Adipose tissue (tissue), 3 donors: ENCODE data around the gene CDC42EP5. TPM values are rescaled to one million over a fixed set of nuclear protein-coding genes. Genes with fewer than 3 reads are reported as not detected.

ENCODE experiments used
- H3K27ac ChIP-seq: one replicate; pipeline ENCODE4 v1.5.1; 2013; ENCODE audit warnings: low read depth, low read length
- WGBS, 3 donors: extraction: QIAGEN DNeasy Blood & Tissue Kit; methylation state at CpG; one replicate each; pipeline ENCODE4 v1.1.7; 2013; 5-methylcytosine and 5-hydroxymethylcytosine counted together
- polyA plus RNA-seq, 3 donors: library from polyadenylated mRNA; stranded (reverse); fragments of 200-250 nt; gene quantifications; one replicate each; pipeline ENCODE4 v1.2.3, GENCODE V29; 2013
- donor health status: healthy with polysubstance abuse.
- donor health status: Bipolar disorder and iron deficiency.
- donor health status: healthy.

CDC42EP5 gene
- polyA plus RNA-seq, 3 donors: 17.1 to 37.7 (median 20.8) TPM

DNA sequence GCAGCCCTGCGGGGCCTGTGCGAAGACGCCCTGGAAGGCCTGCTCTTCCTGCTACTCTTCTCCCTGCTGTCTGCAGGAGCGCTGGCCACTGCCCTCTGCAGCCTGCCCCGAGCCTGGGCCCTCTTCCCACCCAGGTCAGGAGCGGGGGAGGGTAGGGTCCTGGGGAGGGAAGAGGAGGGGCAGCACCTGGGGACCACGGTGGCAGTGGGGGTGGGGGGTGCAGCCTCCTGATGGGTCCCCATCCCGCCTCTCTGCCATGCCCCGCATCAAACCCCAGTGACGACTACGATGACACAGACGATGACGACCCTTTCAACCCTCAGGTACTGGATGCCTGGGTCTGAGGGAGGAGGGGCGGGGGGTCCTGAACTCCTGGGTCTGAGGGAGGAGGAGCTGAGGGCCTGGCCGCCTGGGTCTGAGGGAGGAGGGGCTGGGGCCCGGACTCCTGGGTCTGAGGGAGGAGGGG, 37.5 kb downstream of the CDC42EP5 start:
- 47 to 62% (median 59%) methylated on average over 11 to 16 of the region's 16 CpGs for WGBS, 3 donors
- H3K27ac ChIP-seq: no peak overlapping the region

DNA sequence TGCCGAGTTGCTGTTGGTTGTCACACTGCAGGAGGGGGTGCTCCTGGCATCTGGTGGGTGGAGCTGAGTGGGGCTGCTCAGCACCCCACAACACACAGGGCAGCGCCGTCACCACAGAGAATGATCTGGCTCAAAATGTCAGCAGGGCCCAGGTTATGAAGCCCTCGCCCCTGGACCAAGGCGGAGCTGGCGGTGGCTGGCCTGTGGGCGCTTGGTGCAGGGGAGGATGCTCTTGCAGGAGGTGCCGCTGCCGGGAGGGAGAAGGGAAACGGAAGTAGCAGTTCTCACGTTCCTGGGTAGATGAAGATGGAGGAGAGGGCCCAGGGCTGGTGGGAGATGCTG, 38.3 kb downstream of the CDC42EP5 start:
- 45 to 52% (median 48%) methylated on average over 11 of the region's 11 CpGs for WGBS, 3 donors
- H3K27ac ChIP-seq: no peak overlapping the region

DNA sequence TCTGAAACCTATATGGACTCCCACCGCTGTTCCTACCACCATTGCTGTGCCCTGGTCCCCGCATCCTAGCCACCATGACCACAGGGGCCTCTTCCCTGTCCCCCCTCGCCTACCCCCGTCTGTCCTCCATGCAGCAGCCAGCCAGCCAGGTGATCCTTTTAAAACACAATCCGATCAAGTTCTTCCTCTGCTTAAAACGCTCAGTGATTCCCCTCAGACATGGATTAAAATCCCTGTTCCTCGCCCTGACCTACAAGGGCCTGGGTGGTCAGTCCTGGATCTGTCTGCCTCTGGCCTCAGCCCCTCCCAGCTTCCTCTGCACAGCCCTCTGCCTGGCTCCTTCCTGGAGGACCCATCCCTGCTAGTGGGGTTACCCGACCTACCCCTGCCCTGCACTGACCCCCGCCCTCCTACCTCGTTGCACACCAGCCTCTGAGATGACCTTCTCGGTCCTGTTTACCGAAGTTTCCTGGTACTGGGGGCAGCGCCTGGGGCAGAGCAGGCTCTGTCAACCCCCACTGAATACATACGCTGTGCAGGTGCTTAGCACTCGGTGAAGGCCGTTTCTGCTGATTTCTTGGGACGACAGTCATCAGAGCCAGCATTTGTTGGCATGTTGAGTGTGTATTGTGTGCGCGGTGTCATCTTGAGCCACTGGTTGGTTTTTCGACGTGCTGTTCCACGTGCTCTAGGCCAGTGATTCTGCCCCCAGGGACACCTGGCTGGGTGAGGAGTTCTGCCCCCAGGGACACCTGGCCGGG, 38.8 kb downstream of the CDC42EP5 start:
- 42 to 65% (median 60%) methylated on average over 23 of the region's 23 CpGs for WGBS, 3 donors
- H3K27ac ChIP-seq: peak overlapping the region; percentile 46

DNA sequence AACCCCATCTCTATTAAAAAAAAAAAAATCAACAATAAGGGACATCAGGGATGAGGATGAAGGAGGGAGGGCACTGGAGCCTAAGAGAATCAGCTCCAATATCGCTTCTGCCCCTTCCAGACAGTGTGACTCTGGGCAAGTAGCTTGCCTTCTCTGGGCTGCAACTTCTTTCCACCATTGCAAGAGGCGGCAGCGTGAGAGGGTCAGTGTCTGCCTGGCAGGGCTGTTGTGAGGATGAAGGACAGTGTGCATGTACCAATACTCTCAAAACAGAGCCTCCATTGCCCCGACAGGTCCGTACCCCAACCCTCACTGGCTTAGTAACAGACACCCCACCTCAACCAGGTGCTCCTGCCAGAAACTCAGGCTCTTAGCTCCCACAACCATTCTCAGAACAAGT, 39.4 kb downstream of the CDC42EP5 start:
- WGBS, 3 donors: 91 to 97% (median 92%) methylated on average over 5 of the region's 5 CpGs
- peak overlapping the region; percentile 46 for H3K27ac ChIP-seq

DNA sequence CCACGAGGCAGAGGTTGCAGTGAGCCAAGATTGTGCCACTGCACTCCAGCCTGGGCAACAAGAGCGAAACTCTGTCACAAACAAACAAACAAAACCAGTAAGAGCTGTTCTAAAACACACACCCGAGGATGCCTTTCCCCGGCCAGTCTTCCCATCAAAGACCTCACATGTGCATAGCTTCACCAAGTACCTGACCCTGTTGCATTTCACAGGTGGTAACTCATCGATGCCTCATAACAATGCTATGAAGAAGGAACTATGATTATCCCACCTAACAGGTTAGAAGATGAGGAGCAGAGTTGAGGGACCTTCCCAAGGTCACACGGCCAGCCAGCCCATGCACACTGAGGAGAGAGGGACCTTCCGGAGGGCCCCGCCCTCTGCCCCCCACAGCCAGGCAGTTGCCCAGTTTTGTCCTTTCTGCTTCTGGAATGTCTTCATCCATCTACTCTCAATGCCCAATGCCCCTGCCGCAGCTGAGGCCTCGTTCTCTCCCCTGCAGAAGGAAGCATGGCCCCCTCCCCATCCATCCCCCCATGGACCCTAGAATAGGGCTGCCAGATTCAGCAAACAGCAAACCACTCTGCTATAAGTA, 40.9 kb downstream of the CDC42EP5 start:
- 56 to 75% (median 68%) methylated on average over 10 of the region's 10 CpGs for WGBS, 3 donors

DNA sequence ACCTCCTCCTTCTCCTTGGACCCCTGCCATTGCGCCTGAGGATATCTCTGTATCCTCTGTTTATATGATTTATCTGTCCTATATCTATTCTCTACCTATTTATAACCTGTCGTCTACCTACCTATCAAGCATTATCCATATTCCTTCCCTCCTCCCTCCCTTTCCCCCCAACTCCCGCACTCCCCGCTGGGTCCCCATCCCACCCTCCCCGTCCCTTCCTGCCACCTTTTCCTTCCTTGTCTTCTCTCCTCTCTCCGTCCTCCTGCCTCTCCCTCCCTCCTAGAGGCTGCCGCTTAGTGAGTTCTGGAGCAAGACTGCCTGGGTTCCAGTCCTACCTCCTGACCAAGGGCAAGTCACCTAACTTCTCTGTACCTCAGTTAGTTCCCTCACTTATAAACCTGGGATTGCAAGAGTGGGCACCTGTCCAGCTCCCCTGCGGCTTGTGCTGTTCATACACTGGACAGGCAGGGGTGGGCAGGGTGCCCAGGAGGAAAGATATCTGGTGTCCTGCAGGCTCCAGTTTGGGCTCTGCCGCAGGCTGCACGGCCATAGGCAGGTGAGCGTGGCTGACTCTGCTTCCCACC, 41.7 kb downstream of the CDC42EP5 start:
- 10 to 28% (median 26%) methylated on average over 11 of the region's 11 CpGs for WGBS, 3 donors
- H3K27ac ChIP-seq: no peak overlapping the region

More for the DNA sequence above, 40.9 kb downstream of the CDC42EP5 start:
- H3K27ac ChIP-seq: no peak overlapping the region

DNA sequence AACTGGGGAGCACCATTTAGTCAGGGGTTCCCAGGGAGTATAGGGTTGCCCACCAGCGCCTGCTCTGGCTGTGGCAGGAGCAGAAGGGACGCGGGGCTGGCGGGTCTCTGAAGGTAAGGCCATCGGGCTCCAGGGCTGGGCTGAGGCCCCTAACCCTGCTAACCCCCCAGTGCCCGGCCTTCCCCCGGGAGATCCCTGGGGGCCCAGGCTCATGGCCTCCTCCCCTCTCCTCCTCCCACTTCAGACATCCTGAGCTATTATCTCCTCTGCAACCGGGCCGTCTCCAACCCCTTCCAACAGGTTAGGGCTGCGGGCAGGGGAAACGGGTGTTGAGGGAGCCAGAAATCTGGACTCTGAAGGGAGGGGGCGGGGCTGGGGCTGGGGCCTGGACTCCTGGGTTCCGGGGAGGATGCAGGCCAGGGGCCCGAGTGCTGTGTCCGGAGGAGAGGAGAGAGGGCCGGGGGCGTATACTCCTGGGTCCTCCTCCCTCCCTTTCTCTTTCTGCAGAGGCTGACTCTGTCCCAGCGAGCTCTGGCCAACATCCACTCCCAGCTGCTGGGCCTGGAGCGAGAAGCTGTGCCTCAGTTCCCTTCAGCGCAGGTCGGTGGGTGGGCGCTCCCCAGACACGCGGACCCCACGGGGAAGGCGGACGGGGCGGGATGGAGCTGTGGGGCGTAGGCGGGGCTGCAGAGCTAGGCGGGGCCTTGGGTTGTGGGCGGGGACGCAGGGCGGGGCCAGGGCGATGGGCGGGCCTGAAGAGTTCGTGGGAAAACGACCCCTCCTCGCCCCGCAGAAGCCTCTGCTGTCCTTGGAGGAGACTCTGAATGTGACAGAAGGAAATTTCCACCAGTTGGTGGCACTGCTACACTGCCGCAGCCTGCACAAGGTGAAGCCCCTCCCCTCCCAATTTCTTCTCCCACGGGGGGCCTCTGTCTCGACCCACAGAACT, 42.5 kb downstream of the CDC42EP5 start:
- H3K27ac ChIP-seq: no peak overlapping the region
- 4 to 12% (median 4%) methylated on average over 38 to 43 of the region's 43 CpGs for WGBS, 3 donors

DNA sequence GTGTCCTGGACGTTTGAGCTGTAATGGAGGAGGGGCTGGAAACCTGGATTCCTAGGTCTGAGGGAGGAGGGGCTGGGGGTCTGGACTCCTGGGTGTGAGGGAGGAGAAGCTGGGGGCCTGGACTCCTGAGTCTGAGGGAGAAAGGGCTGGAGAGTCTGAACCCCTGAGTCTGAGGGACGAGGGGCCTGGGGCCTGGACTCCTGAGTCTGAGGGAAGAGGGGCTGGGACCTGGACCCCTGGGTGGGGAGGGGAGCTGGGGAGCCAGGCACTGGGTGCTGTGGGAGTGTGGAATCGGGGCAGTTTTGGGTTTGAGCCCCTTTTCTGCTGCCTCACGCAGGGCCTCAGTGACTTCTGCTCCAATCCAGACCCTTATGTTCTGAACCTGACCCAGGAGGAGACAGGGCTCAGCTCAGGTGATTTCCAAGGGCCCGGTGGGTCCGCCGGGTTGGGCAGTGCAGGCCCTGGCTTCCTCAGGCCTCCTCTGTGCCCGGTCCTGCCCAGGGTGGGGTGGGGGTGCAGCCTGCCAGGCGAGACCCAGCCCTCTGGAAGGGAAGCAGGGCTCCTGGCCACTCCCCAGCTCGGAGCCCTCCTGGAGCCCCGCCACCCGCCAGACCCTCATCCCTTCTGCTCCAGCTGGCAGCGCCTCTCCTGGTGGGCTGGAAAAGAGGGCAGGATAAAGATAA, 43.4 kb downstream of the CDC42EP5 start:
- WGBS, 3 donors: 43 to 46% (median 43%) methylated on average over 12 to 13 of the region's 13 CpGs

DNA sequence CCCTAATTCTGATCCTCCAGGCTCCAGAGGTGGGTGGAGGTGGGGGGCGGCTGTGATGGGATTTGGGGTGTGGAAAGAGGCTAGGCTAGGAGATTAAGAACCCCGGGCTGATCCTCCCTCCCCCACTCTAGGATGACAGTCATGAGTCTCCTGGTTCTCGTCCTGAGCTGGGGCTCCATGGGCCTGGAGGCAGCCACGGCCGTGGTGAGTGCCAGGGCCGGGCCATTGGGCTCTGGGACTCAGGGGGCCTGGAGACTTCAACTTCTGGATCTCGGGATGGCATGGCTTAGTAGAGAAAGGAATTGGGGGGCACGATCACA, 44.0 kb downstream of the CDC42EP5 start:
- no peak overlapping the region for H3K27ac ChIP-seq
- WGBS, 3 donors: 59 to 64% (median 63%) methylated on average over 8 of the region's 8 CpGs

More for the DNA sequence above, 43.4 kb downstream of the CDC42EP5 start:
- no peak overlapping the region for H3K27ac ChIP-seq

DNA sequence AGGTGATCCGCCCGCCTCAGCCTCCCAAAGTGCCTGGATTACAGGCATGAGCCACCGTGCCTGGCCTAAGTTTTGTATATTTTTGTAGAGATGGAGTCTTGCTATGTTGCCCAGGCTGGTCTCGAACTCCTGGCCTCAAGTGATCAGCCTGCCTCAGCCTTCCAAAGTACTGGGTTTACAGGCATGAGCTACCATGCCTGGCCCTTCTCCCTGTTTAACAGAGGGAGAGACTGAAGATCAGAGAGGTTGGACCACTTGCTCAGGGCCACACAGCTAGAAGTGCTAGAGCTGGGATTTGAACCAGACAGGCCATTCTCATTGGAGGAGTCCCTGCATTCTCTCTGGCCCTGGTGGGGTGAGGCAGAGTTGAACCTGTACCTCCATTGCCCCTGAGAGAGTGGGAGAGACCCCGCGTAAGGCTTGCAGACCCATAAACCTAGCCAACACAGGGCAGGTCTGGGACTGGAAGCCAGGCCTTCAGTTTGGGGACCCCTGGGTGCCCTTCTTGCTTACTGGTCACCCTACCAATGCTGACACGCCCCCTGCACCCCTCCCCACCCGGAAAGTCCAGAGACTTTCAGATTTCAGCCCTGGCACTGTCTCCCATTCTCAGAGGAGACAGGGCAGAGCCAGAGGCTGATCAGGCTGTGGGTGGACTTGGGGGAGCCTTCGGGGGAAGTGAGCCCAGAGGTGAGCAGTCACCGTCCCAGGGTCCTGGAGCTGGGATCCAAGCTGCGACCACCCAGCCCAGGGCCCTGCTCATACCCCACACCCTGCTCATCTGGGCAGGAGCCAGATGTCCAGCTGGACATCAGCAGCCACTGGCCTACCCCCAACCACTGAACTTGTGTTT, 44.5 kb downstream of the CDC42EP5 start:
- 70 to 74% (median 71%) methylated on average over 11 of the region's 11 CpGs for WGBS, 3 donors

DNA sequence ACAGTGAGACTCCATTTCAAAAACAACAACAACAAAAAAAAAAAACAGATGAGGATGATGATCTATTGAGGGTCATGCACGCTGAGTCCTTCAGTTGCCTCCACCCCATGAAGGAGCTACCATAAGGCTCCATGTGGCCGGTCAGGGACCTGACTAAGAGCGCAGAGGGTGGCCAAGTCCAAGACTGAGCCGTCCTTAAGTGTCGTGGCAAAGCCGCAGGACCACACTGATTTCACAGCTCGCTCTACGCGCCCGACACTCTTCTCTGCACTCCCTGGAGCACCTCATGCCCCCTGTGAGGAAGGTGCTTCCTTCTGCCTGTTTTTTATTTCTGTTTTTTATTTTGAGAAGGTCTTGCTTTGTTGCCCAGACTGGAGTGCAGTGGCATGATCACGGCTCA, 45.5 kb downstream of the CDC42EP5 start:
- no peak overlapping the region for H3K27ac ChIP-seq
- 83 to 88% (median 84%) methylated on average over 11 of the region's 11 CpGs for WGBS, 3 donors

More for the DNA sequence above, 44.5 kb downstream of the CDC42EP5 start:
- H3K27ac ChIP-seq: no peak overlapping the region

DNA sequence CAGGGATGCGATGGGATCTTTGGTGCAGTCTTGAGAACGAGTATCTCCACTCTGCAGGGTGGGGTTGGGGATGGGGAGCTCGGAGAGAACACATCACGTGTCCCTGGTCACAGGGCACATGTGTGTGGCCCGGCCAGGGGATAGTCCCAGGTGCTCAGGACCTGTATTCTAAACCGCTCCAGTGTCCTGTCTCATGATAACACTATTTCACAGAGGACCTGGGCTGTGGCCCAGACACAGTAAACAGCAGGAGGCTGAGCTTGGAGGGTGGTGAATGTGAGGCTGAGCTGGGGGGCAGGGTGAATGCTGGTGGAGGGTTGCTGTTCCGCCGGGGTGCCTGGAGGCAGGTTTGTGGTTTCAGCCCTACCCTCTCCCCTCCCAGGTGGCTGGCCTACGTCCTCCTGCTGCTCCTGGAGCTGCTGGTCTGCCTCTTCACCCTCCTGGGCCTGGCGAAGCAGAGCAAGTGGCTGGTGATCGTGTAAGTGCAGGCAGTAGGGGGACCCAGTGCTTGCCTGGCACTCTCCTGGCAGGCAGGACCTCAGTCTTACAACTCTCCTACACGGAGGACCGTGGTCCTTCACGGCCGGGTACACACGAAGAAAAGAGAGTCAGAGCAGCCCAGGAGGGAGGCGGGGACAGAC, 46.7 kb downstream of the CDC42EP5 start:
- 62 to 69% (median 65%) methylated on average over 17 of the region's 17 CpGs for WGBS, 3 donors
- H3K27ac ChIP-seq: no peak overlapping the region

DNA sequence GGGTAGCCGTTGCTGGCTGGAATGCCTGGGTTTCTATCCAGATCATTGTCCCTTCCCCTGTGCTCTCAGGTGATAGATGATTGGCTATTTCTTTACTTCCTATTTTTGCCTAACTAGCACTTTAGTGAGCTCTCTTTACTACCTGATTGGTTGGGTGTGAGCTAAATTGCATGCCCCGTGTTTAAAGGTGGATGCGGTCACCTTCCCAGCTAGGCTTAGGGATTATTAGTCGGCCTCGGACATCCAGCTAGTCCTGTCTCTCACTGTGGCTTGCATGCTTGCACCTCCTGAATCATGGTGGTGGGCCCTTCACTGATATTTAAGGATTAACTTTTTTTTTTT, 47.7 kb downstream of the CDC42EP5 start:
- 55 to 68% (median 64%) methylated on average over 5 of the region's 5 CpGs for WGBS, 3 donors
- H3K27ac ChIP-seq: no peak overlapping the region

DNA sequence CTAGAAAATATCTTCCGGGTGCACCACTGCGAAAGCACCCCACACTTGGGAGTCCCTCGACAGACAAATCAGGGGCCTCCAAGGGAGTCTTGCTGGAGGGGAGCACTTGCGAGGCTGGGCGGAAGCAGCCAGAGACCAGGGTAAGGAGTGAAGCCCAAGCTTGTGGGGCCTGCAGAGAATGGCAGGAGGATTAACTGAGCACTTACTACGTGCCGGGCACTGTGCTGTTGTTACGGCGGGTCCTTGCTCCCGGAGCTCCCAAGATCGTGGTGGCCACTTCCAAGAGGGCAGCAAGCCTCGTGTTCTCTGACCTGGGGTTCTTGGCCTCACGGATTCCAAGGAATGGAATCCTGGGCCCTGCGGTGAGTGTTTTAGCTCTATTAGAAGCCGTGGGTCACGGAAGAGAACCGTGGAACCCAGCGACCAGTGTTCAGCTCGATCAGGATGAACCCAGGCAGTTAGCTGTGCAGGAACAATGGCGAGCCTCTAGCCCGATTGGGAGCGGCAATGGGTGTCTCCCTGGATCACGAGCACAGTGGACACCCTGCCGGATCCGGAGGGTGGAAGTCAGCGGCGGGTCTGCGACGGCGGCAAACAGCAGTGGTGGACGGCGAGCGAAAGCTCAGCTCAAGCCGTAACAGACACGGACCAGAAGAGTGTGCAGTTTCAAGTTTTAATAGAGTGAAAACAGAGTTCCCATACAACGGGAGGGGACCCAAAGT, 48.3 kb downstream of the CDC42EP5 start:
- 85 to 89% (median 89%) methylated on average over 35 to 36 of the region's 36 CpGs for WGBS, 3 donors
- H3K27ac ChIP-seq: no peak overlapping the region

DNA sequence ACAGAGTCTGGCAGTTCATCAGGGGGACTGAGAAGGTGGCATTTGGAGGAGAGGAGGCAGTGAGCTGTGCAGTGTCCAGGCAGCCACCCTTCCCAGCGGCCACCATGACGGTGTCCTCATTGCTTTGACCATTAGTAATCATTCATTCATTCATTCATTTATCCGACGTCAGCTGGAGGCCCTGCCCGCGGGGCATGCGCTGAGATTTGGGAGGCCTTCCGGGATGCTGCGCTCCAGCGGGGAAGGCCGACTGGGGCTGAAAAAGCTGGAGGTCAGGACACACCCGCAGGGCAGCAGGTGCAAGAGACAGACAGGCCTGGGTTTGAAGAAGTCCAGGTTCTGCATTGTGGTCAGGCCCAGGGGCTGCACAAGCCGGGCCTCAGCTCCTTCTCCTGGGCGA, 48.9 kb downstream of the CDC42EP5 start:
- H3K27ac ChIP-seq: no peak overlapping the region
- WGBS, 3 donors: 83 to 88% (median 84%) methylated on average over 14 of the region's 14 CpGs

DNA sequence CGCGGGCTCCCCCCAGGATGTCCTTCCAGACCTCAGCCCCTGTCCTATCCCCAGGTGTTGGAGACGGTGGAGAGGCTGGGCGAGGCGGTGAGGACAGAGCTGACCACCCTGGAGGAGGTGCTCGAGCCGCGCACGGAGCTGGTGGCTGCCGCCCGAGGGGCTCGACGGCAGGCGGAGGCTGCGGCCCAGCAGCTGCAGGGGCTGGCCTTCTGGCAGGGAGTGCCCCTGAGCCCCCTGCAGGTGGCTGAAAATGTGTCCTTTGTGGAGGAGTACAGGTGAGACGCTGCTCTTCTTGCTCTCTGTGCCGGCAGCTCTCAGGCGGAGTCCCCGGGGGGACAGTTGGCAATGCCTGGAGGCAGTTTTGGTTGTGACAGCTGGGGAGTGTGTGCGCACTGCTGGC, 51.0 kb downstream of the CDC42EP5 start:
- WGBS, 3 donors: 70 to 82% (median 80%) methylated on average over 20 of the region's 20 CpGs
- no peak overlapping the region for H3K27ac ChIP-seq
